ENCODE data around the gene CERS1.

CERS1 gene, protein sequence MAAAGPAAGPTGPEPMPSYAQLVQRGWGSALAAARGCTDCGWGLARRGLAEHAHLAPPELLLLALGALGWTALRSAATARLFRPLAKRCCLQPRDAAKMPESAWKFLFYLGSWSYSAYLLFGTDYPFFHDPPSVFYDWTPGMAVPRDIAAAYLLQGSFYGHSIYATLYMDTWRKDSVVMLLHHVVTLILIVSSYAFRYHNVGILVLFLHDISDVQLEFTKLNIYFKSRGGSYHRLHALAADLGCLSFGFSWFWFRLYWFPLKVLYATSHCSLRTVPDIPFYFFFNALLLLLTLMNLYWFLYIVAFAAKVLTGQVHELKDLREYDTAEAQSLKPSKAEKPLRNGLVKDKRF

DNA sequence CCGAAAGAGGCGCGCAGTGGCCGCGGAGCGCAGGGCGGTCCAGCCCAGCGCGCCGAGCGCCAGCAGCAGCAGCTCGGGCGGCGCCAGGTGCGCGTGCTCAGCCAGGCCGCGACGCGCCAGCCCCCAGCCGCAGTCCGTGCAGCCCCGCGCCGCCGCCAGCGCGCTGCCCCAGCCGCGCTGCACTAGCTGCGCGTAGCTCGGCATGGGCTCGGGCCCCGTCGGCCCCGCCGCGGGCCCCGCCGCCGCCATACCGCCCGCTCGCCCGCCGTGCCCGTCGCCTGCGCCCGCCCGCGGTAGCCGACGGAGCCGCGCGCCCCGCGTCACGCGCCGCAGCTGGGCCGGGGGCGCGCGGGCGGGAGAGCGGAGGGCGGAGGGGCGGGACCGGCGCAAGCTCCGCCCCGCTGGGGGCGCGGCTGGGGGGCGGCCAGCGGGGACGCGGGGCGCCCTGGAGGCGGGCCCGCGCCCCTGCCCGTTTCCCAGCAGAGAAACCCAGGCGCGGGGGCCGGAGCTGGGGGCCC lies at the start of gene CERS1:
Gene CERS1 (minus strand): TSS at position 335 of the 518 bp plus-strand sequence. CDS start 86 bp downstream, at position 249.
- DNase-seq: no peak

DNA sequence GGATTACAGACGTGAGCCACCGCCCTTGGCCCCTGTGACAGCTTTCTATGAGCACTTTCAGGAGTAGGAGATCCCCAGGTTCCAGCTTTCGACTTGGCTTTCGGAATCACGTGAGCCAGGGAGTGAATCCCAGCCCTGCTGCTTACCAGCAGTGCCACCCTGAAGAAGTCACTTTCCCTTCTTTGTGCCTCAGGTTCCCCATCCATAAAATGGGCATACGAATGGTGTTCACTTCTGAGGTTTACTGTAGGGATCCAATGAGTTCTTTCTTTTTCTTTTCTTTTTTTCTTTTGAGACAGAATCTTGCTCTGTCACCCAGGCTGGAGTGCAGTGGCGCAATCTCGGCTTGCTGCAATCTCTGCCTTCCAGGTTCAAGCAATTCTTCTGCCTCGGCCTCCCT lies 49.3 kb upstream of the CERS1 start:
- no peak for DNase-seq

DNA sequence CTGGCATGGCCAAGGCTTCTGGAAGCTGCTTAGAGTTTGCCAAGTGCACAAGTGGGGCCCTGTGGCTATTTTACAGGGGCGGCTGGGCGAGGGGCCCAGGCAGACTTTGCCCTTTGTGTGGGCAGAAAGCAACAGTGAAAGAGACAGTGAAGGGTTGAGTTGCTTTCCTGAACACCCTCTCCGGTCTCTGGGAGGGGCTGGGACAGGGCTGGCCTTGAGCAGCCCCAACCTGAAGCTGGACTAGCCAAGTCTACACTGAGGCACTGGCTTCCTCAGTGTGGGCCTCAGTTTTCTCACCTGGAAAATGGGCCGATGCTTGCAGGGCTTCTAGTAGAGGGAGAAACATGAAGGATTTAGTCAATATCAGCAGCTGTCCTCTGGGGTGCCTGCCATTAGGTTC lies 47.5 kb upstream of the CERS1 start:
- DNase-seq: no peak

DNA sequence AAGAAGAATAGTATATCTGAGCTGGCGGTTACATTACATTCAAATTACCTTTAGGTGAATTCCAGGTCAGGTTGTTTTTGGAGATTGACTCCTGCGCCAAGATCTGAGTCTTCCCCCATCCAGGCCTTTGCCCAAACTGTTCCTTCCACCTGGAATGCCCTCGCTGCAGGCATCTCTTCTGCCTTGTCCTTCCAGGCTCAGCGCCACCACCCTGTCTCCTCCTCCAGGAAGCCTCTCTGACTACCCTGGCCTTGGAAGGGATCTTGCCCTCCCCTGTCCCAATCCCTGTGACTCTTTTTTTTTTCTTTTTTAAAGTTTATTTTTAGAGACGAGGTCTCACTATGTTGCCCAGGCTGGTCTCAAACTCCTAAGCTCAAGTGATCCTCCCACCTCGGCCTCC lies 46.7 kb upstream of the CERS1 start:
- DNase-seq: no peak

- DNase-seq: no peak
Measured at GRCh38 chr19:18941628-18942354, 45.8 kb upstream of the CERS1 start.

DNA sequence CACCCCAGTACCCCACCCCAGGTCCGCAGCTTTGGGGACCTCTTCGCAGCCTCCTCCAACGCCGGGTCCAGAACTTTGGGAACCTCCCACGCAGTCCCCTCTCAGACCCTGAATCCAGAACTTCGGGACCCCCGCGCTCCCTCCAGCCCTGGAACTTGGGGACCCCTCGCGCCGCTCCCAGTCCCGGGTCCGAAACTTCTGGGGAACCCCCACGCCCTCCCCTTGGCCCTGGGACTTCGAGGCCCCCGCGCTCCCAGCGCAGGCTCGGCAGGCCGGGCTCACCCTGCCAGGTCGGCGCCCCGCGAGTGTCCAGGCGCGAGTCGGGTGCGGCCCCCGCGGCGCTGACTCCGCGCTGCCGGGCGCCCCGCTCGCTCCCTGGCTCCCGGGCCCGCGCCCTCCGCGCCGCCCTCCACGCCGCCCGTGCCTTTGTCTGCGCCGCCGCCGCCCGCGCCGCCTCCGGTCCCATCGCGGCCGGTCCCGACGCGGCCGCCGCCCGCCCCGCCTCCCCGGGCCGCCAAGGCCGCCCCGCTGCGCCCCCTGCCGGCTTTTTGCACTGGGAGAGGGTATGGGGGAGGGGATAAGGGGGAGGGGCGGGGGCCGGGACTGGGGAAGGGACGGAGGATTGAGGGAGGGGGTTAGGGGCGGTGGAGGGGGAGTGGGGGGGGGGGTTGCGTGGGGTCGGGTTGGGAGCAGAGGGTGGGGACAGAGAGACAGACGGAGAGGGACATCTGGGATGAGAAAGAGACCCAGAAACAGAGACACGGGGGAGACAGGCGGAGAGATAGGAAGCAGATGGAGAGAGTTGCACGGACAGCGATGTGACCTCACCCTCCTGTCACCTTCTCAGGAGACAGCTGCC lies 45.0 kb upstream of the CERS1 start, which contains the start of gene HOMER3:
Gene HOMER3 (minus strand): TSS at position 449 of the 859 bp plus-strand sequence. CDS start 2,235 bp downstream, outside the sequence.
- DNase-seq: peak; percentile 64

- DNase-seq: no peak
Measured at GRCh38 chr19:18939922-18940768, 44.2 kb upstream of the CERS1 start.

- no peak for DNase-seq
Measured at GRCh38 chr19:18939163-18939562, 43.2 kb upstream of the CERS1 start.

GRCh38 chr19:18933297-18933696 lies 37.3 kb upstream of the CERS1 start:
- DNase-seq: no peak

DNA sequence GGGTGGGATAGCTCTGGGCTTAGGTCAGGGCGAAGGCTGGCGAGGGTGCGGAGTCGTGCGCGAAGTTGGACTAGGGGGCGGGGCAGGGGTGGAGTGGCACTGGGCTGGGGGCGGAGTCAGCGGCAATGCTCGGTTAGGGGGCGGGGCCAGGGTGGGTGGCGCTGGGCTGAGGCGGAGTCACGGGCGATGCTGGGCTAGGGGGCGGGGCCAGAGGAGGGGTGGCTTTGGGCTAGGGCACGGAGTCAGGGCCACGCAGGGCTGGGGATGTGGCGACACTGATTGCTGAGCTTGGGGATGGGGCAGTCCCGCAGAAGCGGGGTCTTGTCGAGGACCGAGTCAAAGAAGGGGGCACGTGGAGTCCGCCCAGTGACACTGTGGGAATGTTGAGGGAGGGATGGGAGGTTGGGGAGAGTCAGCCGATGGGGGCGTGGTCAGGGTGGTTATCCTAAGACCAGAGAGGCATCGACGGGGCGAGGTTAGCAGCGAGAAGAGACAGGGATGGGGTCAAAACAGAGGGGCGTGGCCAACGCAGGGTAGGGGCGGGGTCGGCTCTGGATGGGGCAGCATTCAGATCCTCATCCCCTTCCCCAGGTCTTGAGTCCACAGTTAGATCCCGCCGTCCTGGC lies 36.4 kb upstream of the CERS1 start:
- no peak for DNase-seq

- DNase-seq: no peak
Measured at GRCh38 chr19:18931316-18932162, 35.6 kb upstream of the CERS1 start.

GRCh38 chr19:18929311-18929710 lies 33.4 kb upstream of the CERS1 start:
- DNase-seq: no peak

DNA sequence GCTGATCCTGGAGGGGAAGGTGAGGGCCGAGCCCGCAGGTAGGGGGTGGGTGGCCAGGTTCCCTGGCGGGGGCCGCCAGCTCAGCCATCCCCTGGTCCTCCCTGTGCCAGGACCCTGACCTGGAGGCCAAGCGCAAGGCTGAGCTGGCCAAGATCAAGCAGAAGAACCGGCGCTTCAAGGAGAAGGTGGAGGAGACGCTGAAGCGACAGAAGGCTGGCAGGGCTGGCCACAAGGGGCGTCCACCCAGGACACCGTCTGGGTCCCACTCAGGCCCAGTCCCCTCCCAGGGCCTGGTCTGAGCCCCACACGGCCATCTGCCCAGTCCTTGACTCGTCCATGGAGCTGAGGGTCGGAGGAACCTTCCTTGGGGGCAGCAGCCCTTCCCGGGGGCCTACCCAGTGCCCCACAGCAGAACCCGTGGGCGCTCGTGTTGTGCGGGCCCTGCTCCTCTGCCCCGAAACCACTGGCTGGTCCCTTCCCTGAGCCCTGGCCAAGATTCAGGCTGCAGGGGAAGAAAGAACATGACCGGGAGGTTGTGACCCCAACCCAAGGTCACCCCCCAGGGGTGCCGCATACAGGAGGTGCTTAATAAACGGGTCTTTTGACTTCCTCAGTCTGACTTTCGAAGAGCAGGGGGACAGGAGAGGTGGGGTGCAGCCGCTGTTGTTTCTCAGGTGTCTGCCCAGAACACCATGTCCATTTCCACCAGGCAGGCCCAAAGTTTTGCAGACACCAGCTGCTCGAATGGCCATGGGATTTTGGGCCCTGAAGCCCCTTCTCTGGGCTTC lies 32.3 kb upstream of the CERS1 start:
- DNase-seq: no peak

DNA sequence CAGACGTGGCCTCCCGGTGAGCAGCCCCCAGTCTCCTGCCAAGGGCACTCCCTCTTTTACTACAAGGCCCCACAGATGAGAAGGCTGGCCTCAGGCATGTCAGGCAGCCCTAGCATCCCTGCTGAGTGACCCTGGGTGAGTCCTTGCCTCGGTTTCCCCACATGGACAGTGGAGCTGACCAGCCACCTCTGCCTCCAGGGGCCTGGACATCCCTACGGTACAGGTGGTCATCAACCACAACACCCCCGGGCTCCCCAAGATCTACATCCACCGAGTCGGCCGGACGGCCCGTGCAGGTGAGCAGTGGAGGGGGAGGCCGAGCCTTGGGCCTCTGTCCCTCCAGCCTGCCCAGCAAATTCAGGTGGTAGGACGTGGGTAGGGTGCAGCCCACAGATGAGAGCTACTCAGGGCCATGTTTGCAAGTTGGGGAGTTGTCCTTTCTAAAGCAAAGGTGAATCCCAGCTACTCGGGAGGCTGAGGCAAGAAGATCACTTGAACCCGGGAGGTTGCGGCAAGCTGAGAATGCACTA lies 28.8 kb upstream of the CERS1 start:
- DNase-seq: no peak

DNA sequence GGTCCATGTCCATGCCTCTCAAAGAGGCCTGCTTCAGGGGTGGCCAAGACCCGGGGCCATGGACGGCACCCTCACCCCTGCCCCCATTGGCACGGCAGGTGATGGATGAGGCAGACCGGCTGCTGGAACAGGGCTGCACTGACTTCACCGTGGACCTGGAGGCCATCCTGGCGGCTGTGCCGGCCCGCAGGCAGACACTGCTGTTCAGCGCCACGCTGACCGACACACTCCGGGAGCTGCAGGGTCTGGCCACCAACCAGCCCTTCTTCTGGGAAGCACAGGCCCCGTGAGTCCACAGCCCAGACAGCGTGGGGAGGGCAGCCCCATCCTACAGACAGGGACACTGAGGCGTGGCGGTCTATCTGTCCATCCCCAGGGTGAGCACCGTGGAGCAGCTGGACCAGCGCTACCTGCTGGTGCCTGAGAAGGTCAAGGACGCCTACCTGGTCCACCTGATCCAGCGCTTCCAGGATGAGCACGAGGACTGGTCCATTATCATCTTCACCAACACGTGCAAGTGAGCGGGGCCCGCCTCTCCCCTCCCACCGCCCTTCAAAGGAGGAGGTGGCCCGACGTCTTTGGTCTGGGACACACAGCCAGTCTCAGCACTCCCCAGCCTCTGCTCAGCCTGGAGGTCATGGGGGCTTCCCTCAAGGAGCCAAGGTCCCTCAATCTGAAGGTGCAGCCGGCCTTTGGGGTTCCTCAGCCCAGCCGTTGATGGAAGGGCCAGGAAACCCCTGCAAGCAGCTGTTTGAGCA lies 26.4 kb upstream of the CERS1 start:
- DNase-seq: no peak

DNA sequence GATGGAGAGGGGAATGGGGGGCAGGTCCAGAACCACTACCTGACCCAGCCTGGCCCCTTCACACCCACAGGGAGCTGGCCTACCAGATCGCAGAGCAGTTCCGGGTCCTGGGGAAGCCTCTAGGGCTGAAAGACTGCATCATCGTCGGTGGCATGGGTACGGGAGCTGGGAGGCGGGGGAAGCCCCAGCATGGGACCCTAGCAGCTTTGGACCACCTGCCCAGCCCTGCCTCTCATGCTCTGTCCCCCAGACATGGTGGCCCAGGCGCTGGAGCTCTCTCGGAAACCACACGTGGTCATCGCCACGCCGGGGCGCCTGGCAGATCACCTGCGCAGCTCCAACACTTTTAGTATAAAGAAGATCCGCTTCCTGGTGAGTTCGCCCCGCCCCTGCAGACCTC lies 25.6 kb upstream of the CERS1 start:
- no peak for DNase-seq

- no peak for DNase-seq
Measured at GRCh38 chr19:18920400-18920799, 24.4 kb upstream of the CERS1 start.

DNA sequence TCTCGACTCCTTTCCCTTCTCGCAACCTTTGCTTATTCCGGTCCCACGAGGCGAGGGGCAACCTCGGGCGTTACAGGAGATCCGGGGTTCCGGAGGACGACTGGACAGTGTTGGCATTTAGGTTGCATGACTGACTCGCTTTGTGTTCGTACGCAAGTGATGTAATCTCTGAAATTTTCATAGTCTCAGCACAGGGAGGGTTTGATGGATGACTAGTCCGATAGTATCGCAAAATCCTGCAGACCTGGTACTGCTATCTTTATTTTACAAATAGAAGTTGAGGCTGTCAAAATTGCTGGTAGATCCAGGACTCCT lies 23.9 kb upstream of the CERS1 start:
- DNase-seq: no peak
